ENCODE measurements around the gene MLXIP.
A peak's percentile ranks its signal among the peaks of the same experiment; 100 is the strongest.

The MLXIP gene

DNA sequence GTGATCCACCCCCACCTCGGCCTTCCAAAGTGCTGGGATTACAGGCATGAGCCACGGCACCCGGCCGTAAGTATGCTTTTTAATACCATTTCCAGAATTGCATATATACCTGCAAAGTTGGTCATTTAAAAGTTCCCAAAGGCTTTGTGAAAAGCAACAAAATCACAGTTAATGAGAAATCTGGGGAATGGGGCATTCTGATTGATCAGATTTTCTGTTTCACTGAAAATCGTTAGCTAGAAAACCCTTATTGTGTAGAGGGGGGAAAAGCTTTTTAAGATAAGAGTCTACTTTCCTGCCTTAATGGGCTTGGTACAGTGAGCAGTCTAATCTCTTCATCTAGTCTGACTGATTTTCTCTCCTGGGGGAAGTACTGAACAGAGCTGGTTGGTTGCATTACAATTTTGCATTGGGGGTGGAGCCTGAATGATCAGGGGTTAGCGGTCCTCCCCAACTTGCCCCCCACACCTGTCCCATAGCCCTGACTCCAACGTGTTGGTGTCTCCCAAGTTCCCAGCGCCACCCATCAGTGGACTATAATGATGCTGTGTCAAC is 71.6 kb downstream of the MLXIP start:
- no peak overlapping the region for H3K4me3 ChIP-seq (ENCODE audit: low read depth, low read length)
- DNase-seq (ENCODE audit: low read depth) = no peak
- TF ChIP-seq, protein P1, sequence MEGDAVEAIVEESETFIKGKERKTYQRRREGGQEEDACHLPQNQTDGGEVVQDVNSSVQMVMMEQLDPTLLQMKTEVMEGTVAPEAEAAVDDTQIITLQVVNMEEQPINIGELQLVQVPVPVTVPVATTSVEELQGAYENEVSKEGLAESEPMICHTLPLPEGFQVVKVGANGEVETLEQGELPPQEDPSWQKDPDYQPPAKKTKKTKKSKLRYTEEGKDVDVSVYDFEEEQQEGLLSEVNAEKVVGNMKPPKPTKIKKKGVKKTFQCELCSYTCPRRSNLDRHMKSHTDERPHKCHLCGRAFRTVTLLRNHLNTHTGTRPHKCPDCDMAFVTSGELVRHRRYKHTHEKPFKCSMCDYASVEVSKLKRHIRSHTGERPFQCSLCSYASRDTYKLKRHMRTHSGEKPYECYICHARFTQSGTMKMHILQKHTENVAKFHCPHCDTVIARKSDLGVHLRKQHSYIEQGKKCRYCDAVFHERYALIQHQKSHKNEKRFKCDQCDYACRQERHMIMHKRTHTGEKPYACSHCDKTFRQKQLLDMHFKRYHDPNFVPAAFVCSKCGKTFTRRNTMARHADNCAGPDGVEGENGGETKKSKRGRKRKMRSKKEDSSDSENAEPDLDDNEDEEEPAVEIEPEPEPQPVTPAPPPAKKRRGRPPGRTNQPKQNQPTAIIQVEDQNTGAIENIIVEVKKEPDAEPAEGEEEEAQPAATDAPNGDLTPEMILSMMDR (IDR thresholded peaks at IDR 0.05; ENCODE audit: insufficient read depth, low read depth, low read length, missing control alignments) = no peak

- H3K4me3 ChIP-seq (ENCODE audit: low read depth, low read length) = no peak overlapping the region
- TF ChIP-seq, protein P1 (IDR thresholded peaks at IDR 0.05; ENCODE audit: insufficient read depth, low read depth, low read length, missing control alignments) = no peak
- DNase-seq (ENCODE audit: low read depth) = no peak
Observed at GRCh38 chr12:122152754-122153153, 74.2 kb downstream of the MLXIP start.

- DNase-seq (ENCODE audit: low read depth) = no peak
- H3K4me3 ChIP-seq (ENCODE audit: low read depth, low read length) = no peak overlapping the region
- TF ChIP-seq, protein P1 (IDR thresholded peaks at IDR 0.05; ENCODE audit: insufficient read depth, low read depth, low read length, missing control alignments) = no peak
Observed at GRCh38 chr12:122155705-122156104, 77.1 kb downstream of the MLXIP start.

DNA sequence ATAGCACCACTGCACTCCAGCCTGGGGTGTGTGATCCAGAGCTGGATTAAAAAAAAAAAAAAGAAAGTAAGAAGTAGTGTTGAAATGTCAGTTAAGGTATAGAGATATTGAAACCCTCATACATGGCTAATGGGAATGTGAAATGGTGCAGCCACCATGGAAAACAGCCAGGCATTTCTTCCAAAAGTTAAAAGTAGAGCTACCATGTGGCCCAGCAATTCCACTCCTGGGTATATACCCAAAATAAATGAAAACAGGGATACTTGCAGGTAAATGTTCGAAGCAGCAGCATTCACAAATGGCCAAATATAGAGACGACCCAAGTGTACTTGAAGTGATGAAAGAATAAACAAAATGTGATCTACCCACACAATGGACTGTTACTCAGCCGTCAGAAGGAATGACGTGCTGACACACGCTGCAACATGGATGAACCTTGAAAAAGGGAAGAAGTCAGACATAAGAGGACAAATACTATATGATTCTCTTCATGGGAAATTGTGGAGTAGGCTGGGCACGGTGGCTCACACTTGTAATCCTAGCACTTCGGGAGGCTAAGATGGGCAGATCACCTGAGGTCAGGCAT is 80.2 kb downstream of the MLXIP start:
- DNase-seq (ENCODE audit: low read depth) = no peak
- no peak overlapping the region for H3K4me3 ChIP-seq (ENCODE audit: low read depth, low read length)
- TF ChIP-seq, protein P1 (IDR thresholded peaks at IDR 0.05; ENCODE audit: insufficient read depth, low read depth, low read length, missing control alignments) = no peak

DNA sequence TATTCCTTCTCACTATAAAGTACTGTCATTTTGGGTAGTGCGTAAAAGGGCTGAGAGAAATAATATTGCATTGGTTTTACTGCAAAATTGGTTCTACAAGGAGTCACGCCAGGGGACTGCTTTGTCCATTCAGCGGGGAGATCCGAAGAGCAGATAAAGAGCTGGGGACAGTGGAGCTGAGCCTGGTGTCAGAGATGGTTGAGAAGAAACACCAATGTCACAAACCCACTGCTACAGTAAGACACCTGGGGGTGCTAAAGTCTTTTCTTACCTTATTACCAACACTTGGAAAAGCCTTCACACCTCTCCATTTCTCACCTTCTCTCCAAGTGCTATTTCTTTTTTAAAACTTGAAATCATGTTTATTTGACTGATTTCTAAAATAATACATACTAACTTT is 81.3 kb downstream of the MLXIP start:
- no peak overlapping the region for H3K4me3 ChIP-seq (ENCODE audit: low read depth, low read length)
- TF ChIP-seq, protein P1 (IDR thresholded peaks at IDR 0.05; ENCODE audit: insufficient read depth, low read depth, low read length, missing control alignments) = peak; percentile 9
- no peak for DNase-seq (ENCODE audit: low read depth)

DNA sequence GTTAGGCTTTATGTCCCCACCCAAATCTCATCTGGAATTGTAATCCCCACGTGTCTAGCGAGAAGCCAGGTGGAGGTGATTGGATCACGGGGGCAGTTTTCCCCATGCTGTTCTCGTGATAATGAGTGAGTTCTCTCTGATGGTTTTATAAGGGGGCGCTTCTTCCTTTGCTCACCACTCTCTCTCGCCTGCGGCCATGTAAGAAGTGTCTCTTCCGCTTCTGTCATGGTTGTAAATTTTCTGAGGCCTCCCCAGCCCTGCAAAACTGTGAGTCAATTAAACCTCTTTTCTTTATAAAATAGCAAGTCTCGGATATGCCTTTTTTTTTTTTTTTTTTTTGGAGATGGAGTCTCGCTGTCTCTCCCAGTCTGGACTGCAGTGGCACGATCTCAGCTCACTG is 82.2 kb downstream of the MLXIP start:
- TF ChIP-seq, protein P1 (IDR thresholded peaks at IDR 0.05; ENCODE audit: insufficient read depth, low read depth, low read length, missing control alignments) = no peak
- no peak for DNase-seq (ENCODE audit: low read depth)
- H3K4me3 ChIP-seq (ENCODE audit: low read depth, low read length) = no peak overlapping the region

- TF ChIP-seq, protein P1 (IDR thresholded peaks at IDR 0.05; ENCODE audit: insufficient read depth, low read depth, low read length, missing control alignments) = no peak
- no peak overlapping the region for H3K4me3 ChIP-seq (ENCODE audit: low read depth, low read length)
- peak; percentile 33 for DNase-seq (ENCODE audit: low read depth)
Observed at GRCh38 chr12:122161682-122162081, 83.1 kb downstream of the MLXIP start.
